HG02885 (cell line): ENCODE data around the gene HCK.
A peak's percentile ranks its signal among the peaks of the same experiment; 100 is the strongest.

ENCODE experiments used
- ATAC-seq: cut with Tn5 transposase; IDR thresholded peaks from one replicate; pipeline ENCODE4 v1.9.1; 2021; ENCODE audit warnings: mild to moderate bottlenecking; ENCODE audit not compliant: unreplicated experiment, poor library complexity

HCK gene

GRCh38 chr20:32056708-32057483 is 4.9 kb downstream of the HCK start:
- no peak for ATAC-seq

DNA sequence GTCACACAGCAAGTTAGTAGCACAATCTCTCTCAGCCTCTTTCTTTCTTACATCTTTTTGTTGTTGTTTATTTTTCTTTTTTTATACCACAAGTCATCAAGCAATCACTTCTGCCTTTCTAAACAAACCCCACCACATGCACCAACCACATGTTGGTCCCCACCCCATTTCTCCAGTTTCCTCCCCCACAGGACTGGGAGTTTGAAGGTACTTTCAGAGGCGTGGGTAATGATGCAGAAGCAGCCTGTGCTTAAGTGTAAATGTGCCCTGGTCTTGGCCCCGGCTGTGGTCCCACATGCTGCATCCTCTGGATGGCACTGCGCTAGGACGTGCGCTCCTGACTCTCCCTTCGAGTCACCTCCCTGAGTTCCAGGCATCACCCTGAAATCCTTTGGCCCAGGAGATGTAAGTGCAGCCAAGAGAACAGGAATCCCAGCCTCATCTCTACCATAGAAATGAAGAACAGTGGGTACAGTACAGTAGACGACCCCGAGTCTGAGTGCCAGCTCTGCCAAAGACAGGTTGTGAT is 5.7 kb downstream of the HCK start:
- ATAC-seq, result no peak

GRCh38 chr20:32059189-32059588 is 7.1 kb downstream of the HCK start:
- ATAC-seq, result no peak

GRCh38 chr20:32062776-32063170 is 10.7 kb downstream of the HCK start:
- ATAC-seq, result peak; percentile 51

- ATAC-seq, result no peak
Observed at GRCh38 chr20:32063695-32064094, 11.7 kb downstream of the HCK start.

DNA sequence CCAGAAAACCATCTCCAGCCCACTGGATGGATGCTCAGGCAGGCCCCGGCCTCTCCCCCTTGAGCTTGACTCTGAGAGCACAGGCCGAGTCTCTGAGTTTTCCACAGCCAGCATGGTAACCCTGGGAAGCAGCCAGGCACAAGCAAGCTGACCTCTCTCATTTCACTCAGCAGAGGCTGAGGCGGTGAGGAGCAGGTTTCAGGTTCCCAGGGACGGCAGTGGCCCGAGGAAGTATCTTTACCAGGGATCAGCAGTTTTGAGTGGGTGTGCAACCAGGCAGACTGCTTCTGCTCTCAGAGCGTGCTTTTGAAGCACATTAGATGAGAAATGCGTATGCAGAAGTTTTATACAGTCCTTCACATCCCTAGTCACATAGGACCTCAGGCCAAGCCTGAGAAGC is 12.6 kb downstream of the HCK start:
- ATAC-seq, result no peak

- no peak for ATAC-seq
Observed at GRCh38 chr20:32067234-32067821, 15.3 kb downstream of the HCK start.

GRCh38 chr20:32068174-32068573 is 16.1 kb downstream of the HCK start:
- ATAC-seq, result no peak

GRCh38 chr20:32069711-32070110 is 17.7 kb downstream of the HCK start:
- no peak for ATAC-seq

DNA sequence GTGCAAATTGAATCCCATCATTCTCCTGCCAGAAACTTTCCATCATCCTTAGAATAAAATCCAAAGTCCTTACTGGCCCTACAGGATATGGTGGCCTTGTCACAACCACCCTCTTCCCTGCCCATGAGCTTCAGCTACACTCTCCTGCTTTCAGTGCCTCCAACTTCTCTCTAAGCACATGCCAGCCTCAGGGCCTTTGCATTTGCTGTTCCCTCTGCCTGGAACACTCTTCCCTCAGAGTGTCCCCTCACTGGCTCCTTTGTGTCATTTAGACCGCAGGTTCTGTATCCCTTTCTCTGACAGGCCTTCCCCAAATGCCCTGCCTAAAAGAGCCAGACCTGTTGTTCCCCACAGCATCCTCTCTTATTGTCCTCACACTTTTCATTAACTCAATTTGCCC is 18.2 kb downstream of the HCK start:
- ATAC-seq, result no peak

DNA sequence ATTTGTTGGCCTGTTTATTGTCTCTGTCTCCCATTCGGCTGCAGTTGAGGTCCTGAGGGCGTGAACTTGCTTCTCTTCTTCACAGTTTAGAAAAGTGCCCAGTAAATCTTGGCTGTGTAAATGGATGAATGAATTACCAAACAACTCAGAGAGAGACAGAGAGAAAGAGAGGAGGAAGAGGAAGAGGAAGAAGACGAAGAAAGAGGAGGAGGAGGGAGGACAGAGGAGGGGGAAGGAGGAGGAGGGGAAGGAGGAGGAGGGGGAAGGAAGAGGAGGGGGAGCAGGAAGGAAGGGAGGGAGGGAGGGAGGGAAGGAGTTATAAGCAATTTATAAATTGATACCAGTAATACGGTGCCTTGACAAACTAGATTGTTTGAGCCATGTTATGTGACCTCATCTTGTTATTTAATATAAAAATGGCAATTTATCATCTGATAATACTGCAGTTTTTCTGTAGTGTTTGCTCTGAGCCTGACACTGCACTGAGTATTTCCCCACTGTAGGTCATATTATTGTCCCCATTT is 18.7 kb downstream of the HCK start:
- no peak for ATAC-seq

DNA sequence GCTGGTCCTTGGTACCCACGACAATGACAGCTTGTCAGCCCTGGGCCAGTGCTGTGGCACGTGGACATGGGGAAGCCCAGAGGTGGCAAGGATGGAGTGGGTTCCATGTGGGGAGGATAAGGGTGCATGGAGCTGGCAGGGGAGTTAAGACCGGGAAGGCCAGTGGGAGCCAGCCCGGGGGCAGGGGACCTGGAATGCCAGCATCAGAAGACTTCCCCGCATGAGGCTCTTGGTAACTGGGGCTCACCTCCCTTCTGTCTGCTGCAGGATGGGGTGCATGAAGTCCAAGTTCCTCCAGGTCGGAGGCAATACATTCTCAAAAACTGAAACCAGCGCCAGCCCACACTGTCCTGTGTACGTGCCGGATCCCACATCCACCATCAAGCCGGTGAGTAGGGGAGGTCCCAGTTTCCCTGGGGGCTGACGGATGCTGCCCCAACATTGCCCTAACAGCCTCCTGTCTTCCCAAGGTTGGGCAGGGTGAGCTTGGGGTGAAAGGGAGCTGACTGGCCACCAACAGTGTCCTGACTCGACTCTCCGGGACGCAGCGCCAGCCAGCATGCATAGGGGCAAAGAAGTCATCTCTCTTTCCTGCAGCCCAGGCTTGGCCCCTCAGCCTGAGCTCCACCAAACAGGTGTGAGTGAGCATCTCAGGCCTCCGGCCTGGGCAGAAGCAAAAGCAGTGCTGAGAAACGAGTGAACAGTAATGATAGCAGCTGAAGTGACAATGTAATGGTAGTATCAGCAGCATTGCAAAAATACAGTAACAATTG is 19.5 kb downstream of the HCK start:
- ATAC-seq, result no peak

- ATAC-seq, result no peak
Observed at GRCh38 chr20:32072168-32072750, 20.2 kb downstream of the HCK start.

GRCh38 chr20:32075534-32075933 is 23.5 kb downstream of the HCK start:
- no peak for ATAC-seq

DNA sequence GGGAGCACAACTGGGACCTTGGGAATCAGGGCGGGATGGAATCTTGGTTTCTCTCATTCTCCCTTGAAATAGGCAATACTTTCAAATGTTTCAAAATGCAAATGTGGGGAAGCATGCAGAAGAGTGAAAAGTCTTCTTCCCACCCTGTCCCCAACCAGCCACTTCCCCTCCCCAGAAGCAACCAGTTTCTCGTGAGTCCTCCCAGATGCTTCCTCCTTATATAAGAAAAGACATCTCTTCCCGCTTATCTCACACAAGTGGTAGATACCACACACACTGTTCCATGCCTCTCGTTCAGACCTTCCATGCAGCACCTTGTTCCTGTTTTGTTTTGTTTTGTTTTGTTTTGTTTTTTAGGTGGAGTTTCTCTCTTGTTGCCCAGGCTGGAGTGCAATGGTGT is 25.1 kb downstream of the HCK start:
- no peak for ATAC-seq

- ATAC-seq, result no peak
Observed at GRCh38 chr20:32078322-32078721, 26.3 kb downstream of the HCK start.

DNA sequence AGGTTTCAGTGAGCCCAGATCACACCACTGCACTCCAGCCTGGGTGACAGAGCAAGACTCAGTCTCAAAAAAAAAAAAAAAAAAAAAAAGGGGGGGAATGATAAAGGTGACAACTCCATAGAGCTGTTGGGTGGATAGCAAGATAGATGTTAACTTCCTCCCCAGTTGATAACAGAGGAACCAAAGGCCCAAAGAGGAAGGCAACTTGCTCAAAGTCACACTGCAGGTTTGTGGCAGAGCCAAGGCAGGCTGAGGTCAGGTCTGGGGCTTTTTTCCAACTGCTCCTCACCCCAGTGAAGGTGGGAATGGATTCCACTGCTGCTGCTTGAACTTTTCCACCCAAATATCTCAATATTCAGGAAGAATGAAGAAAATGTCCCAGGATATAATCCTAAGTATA is 26.7 kb downstream of the HCK start:
- no peak for ATAC-seq

DNA sequence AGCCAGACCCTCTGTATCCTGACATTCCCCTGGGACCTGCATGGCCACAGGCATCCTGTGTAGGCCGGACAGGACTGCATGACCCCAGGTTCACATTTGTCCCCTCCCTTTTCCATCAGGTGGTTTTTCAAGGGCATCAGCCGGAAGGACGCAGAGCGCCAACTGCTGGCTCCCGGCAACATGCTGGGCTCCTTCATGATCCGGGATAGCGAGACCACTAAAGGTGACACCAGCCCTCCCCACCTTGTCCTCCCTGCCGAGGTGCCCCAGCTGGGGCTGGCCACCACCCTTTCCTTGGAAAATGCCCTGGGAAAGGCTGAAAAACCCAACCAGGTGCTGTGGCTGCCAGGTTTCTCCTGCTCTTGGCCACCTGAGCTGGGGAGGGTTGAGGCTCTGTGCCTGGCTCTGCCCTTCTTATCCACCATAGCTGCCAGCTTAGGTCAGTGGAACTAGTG is 27.6 kb downstream of the HCK start:
- ATAC-seq, result no peak

- no peak for ATAC-seq
Observed at GRCh38 chr20:32080783-32081182, 28.7 kb downstream of the HCK start.

DNA sequence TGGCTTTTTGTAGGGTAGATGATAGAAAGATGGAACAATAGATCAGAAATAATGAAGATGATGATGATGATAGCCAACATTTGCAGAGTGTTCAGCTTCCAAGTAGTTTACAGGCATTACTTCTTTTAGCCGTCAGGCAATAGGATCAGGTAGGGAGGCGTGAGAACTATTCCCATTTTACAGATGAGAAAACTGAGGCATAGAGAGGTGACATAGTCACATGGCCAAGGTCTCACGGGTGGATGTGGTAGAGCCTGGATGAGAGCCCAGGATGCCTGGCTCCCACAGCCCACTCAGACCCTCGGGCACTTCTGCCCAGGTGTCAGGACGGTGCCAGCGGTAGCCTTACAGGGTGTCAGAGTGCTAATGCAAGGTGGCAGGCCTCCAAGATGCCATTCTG is 31.4 kb downstream of the HCK start:
- ATAC-seq, result no peak

GRCh38 chr20:32087070-32087469 is 35.0 kb downstream of the HCK start:
- no peak for ATAC-seq
